K562 (cell line): ENCODE data around the gene BNIP3. TPM values are rescaled to one million over a fixed set of nuclear protein-coding genes. Genes with fewer than 3 reads are reported as not detected.
A peak's percentile ranks its signal among the peaks of the same experiment; 100 is the strongest.

Experiments
- ATAC-seq: fragments of 200-7000 bp; cut with Tn5 transposase; 3 replicates; pipeline ENCODE4 v1.9.1; 2020; ENCODE audit warnings: moderate library complexity
- BruUV-seq: library from RNA; stranded (reverse); fragments of 400-500 nt; replicated peaks from 2 replicates; lab custom pipeline; 2021; lab: Mats Ljungman, UMichigan
- CTCF ChIA-PET: fragments of 300-600 bp; formaldehyde crosslinking; extraction: SDS; loops from one replicate; lab custom pipeline; 2021; ENCODE audit warnings: low intra/inter-chr PET ratio; lab: Yijun Ruan, JAX
- POLR2A ChIA-PET: fragments of 300-600, 350-650 bp; sonication (Branson Sonifier 250); formaldehyde crosslinking; extraction: SDS; loops from one replicate; lab custom pipeline; 2021; ENCODE audit warnings: antibody characterized with exemption, inconsistent platforms; lab: Yijun Ruan, JAX
- DNase-seq, 4 experiments: peaks; one replicate each; pipeline versions ENCODE4 v3.0.0 to v3.0.0-alpha.2; 2011 to 2018; ENCODE audit warnings: low spot score in 3 of 4, mixed read lengths in 3 of 4; ENCODE audit errors: extremely low read depth in 1 of 4
- FAIRE-seq: peaks from 2 replicates; lab custom pipeline; 2011; peaks lifted over from hg19 to GRCh38; lab: Jason Lieb, UNC
- H2AFZ ChIP-seq: 2 replicates; pipeline ENCODE4 v1.6.0; 2011; ENCODE audit warnings: low read depth, low read length, control low read depth, inconsistent platforms
- H3K27ac ChIP-seq: fragments of 200-600 bp; 3 replicates; pipeline ENCODE4 v1.8.0; 2011; ENCODE audit warnings: low read depth, mild to moderate bottlenecking, control low read depth, inconsistent platforms, low read length, moderate library complexity, mixed read lengths; ENCODE audit errors: extremely low read depth
- H3K27me3 ChIP-seq, 2 experiments: fragments of 300-600 bp in 1 of 2; 2 replicates in 1 of 2; 3 replicates in 1 of 2; pipeline versions ENCODE4 v1.6.0 to v1.8.0; 2011; ENCODE audit warnings: inconsistent platforms in 2 of 2, low read length in 2 of 2, mild to moderate bottlenecking in 1 of 2, mixed read lengths in 1 of 2, moderate library complexity in 1 of 2; ENCODE audit not compliant: control insufficient read depth in 2 of 2, insufficient read depth in 2 of 2
- H3K36me3 ChIP-seq: fragments of 300-600 bp; 3 replicates; pipeline ENCODE4 v1.8.0; 2011; ENCODE audit warnings: mild to moderate bottlenecking, low read length, inconsistent platforms; ENCODE audit not compliant: control insufficient read depth, insufficient read depth
- H3K4me1 ChIP-seq, 2 experiments: fragments of 200-600 bp in 1 of 2; replicated peaks in 1 of 2; 2 replicates in 1 of 2; 3 replicates in 1 of 2; pipeline versions ENCODE4 v1.5.1 to v1.8.0; 2011; ENCODE audit warnings: inconsistent platforms in 2 of 2, low read length in 2 of 2, mild to moderate bottlenecking in 1 of 2, mixed read lengths in 1 of 2, moderate library complexity in 1 of 2; ENCODE audit not compliant: control insufficient read depth in 2 of 2, insufficient read depth in 2 of 2
- H3K4me2 ChIP-seq: 2 replicates; pipeline ENCODE4 v1.6.1; 2011; ENCODE audit warnings: low read length, control low read depth, inconsistent platforms, mixed read lengths; ENCODE audit not compliant: insufficient read depth
- H3K4me3 ChIP-seq: fragments of 200-600 bp; sonication (generic), shearing (Covaris generic); 2 replicates; pipeline ENCODE4 v1.5.1; 2016; ENCODE audit warnings: control low read depth, inconsistent platforms
- H3K79me2 ChIP-seq: fragments of 200-600 bp; 3 replicates; pipeline ENCODE4 v1.8.0; 2011; ENCODE audit warnings: low read length, inconsistent platforms; ENCODE audit not compliant: control insufficient read depth, insufficient read depth
- H3K9ac ChIP-seq, 2 experiments: 2 replicates each; pipeline versions ENCODE4 v1.6.0 to v1.6.1; 2011; ENCODE audit warnings: low read depth in 2 of 2, low read length in 2 of 2, control low read depth in 1 of 2, inconsistent platforms in 1 of 2, mild to moderate bottlenecking in 1 of 2, mixed read lengths in 1 of 2; ENCODE audit not compliant: insufficient read depth in 1 of 2
- H3K9me1 ChIP-seq: one replicate; pipeline ENCODE4 v1.6.0; 2011; ENCODE audit warnings: inconsistent platforms, mild to moderate bottlenecking, low read length, moderate library complexity; ENCODE audit not compliant: control insufficient read depth, insufficient read depth
- H3K9me3 ChIP-seq: replicated peaks from 2 replicates; pipeline ENCODE4 v1.5.1; 2011; ENCODE audit warnings: low read depth, low read length, inconsistent platforms; ENCODE audit not compliant: control insufficient read depth, insufficient read depth
- H4K20me1 ChIP-seq: replicated peaks from 2 replicates; pipeline ENCODE4 v1.6.1; 2011; ENCODE audit warnings: low read length, inconsistent platforms, mixed read lengths; ENCODE audit not compliant: control insufficient read depth, insufficient read depth
- HMGN3 ChIP-seq: IDR thresholded peaks from 2 replicates; pipeline ENCODE4 v1.6.1; 2011; ENCODE audit warnings: borderline replicate concordance, low read depth, mild to moderate bottlenecking, mixed read lengths, low read length; ENCODE audit not compliant: insufficient read length; ENCODE audit errors: extremely low read depth
- MCM5 ChIP-seq: fragments of 450-650 bp; IDR thresholded peaks from 2 replicates; pipeline ENCODE4 v1.6.1; 2016; ENCODE audit warnings: low read depth
- POLR2G ChIP-seq: fragments of 200-400 bp; formaldehyde crosslinking; IDR thresholded peaks from 2 replicates; pipeline ENCODE4 v1.6.1; 2017; ENCODE audit warnings: low read depth, mild to moderate bottlenecking, antibody characterized with exemption, low read length, moderate library complexity
- RCOR1 ChIP-seq, 2 experiments: IDR thresholded peaks; 2 replicates each; pipeline ENCODE4 v1.6.1; 2012; ENCODE audit warnings: low read depth in 2 of 2, low read length in 2 of 2, borderline replicate concordance in 1 of 2, improper control_type of control experiment in 1 of 2
- TCF3 ChIP-seq: sonication (generic); formaldehyde crosslinking; IDR thresholded peaks from 2 replicates; pipeline ENCODE4 v1.4.0; 2020; ENCODE audit warnings: mild to moderate bottlenecking, missing genetic modification reagents
- WGBS: fragments of 100-300 bp; shearing (Covaris generic); methylation state at CpG from one replicate; pipeline ENCODE4 v1.1.6; 2016; ENCODE audit warnings: low coverage, mixed read lengths; ENCODE audit not compliant: insufficient coverage; ENCODE audit errors: missing lambda C conversion rate; 5-methylcytosine and 5-hydroxymethylcytosine counted together
- in situ Hi-C: fragments of 300-500 bp; cut with MboI; formaldehyde crosslinking; loops from 4 replicates; pipeline ENCODE4 v1.15.0; 2018; ENCODE audit warnings: inconsistent platforms, mixed read lengths
- intact Hi-C: fragments of 100-400 bp; cut with micrococcal nuclease; formaldehyde crosslinking; loops from 2 replicates; pipeline ENCODE4 v1.14.2; 2022
- polyA plus RNA-seq, 8 experiments: library from polyadenylated mRNA; depleted of rRNA in 4 of 8; stranded (reverse) in 5 of 8; unstranded in 3 of 8; fragments of >200 nt; fragmentation: Nextera tagmentation in 2 of 8; fragmentation: Illumina TruSeq in 1 of 8; extraction: Ambion mirVana in 2 of 8; extraction: Trizol in 1 of 8; gene quantifications; 2 replicates each; pipeline versions ENCODE4 v1.2.1 to v1.2.3, GENCODE V29; 2011 to 2014; ENCODE audit warnings: inconsistent platforms in 1 of 8, missing spikeins in 1 of 8
- total RNA-seq, 7 experiments: library from RNA; depleted of rRNA in 6 of 7; stranded (reverse); fragments of >200 nt in 6 of 7; fragmentation: Illumina TruSeq in 2 of 7; extraction: Trizol in 2 of 7; gene quantifications; 2 replicates each; pipeline versions ENCODE4 v1.2.1 to v1.2.3, GENCODE V29; 2011 to 2021; ENCODE audit warnings: low replicate concordance in 1 of 7
- TF ChIP-seq, protein P1 (sequence below): fragments of 450-650 bp; formaldehyde crosslinking; IDR thresholded peaks from 2 replicates; pipeline ENCODE4 v1.4.0; 2020; ENCODE audit warnings: mild to moderate bottlenecking, moderate library complexity
- TF ChIP-seq, protein P2 (sequence below): fragments of 250-450 bp; sonication (Bioruptor Pico); IDR thresholded peaks from 2 replicates; pipeline ENCODE4 v1.4.0; 2020; ENCODE audit warnings: borderline replicate concordance

BNIP3 gene
- total and polyA plus RNA-seq, 9 of the 15 experiments (the other 6 are each of a cell fraction or from before 2014, with no cell fraction given): 9.2 to 119 (median 42.2) TPM

DNA sequence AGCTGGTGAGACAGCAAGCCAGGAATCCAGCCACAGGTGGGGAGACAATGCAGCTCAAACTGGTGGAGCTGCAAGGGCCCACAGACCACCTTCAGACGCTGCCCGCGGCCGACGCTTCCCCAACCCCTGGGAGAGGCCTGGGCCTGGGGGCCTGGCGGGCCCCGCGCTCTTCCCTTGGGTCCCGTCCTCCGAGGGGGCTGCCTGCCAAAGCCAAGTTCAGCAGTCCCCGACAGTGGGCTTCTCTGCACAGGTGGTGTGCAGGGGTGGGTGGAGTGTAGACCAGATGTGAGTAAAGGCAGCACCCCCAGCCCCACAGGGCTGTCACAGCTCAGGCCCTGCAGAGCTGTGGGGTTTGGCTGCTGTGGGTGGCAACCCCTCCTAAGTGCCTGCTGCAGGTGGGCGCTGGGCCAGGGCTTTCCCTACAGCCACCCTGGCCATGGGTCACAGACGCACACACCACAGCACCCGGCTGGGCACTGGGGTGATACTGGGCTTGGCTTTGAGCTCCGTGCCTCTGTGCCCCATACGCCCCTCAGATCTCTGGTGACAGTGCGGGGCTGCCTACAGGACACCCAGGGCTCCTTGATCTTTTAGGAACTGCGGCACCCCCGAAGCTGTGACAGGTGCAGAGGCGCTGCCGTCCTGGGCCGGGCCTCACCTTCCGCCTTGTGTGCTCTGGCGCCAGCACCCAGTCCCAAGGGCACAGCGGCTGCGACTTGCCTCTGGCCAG lies 20.5 kb downstream of the BNIP3 start:
- in situ Hi-C loops: no loop called here
- no peak for ATAC-seq
- POLR2A ChIA-PET: no interaction called here

DNA sequence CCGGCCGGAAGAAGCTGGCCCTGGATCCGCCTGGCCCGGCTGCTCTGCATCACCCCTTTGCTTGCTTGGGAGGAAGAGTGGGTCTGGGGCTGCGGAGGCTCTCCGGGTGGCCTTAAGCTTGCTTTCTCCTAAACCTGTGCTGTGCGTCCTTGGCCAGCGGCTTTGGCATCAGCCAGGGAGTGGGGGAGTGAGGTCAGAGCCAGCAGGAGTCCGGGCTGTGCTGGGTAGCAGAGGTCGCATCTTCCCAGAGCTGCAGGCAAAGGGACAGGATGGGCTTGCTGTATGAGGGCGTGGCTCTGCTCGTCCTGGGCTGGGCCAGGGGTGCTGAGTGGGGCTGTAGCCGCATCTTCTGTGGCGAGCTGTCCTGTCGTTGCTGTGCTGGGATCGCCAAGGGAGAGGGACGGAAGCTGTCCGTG lies 21.1 kb downstream of the BNIP3 start:
- intact Hi-C loops: no loop called here
- WGBS: 94% methylated on average over 9 of the region's 18 CpGs
- no TSS peak for BruUV-seq

More for the DNA sequence above, 20.5 kb downstream of the BNIP3 start:
- H3K27ac ChIP-seq: no peak overlapping the region
- no peak overlapping the region for H3K9ac ChIP-seq
- H3K9me3 ChIP-seq: no peaks in the 10 kb centered on the region
- 95% methylated on average over 12 of the region's 26 CpGs for WGBS
- H3K9me1 ChIP-seq: no peaks in the 10 kb centered on the region
- TF ChIP-seq POLR2G (peak; percentile 58), TCF3 (CRISPR knock-in tag) (no peak)
- H4K20me1 ChIP-seq: peaks cover 4% of the 10 kb centered on the region; the same call in 1 of the 2 replicates
- intact Hi-C loops: no loop called here
- DNase-seq (no peak), FAIRE-seq (no peak)
- peaks cover 18% of the 10 kb centered on the region; the same call in 1 of the 3 replicates for H3K36me3 ChIP-seq
- no TSS peak for BruUV-seq
- no peak overlapping the region for H2AFZ ChIP-seq
- peaks cover 9 to 32% of the 10 kb centered on the region in 2 experiments for H3K4me1 ChIP-seq
- no peak overlapping the region for H3K4me3 ChIP-seq
- CTCF ChIA-PET: no interaction called here
- H3K27me3 ChIP-seq: no peaks in the 10 kb centered on the region
- H3K4me2 ChIP-seq: no peak overlapping the region
- no peaks in the 10 kb centered on the region; the same call in 2 of the 3 replicates for H3K79me2 ChIP-seq

More for the DNA sequence above, 21.1 kb downstream of the BNIP3 start:
- Histone ChIP-seq H3K36me3 (peaks cover 23% of the 10 kb centered on the region; the same call in 2 of the 3 replicates), H3K4me1 (peaks cover 9 to 32% of the 10 kb centered on the region in 2 experiments), H4K20me1 (peaks cover 4% of the 10 kb centered on the region; the same call in 1 of the 2 replicates), H3K9ac (no peak overlapping the region), H3K9me3 (no peaks in the 10 kb centered on the region), H3K9me1 (no peaks in the 10 kb centered on the region), H2AFZ (no peak overlapping the region), H3K4me2 (no peak overlapping the region), H3K27ac (no peak overlapping the region), H3K79me2 (no peaks in the 10 kb centered on the region; the same call in 2 of the 3 replicates), H3K27me3 (no peaks in the 10 kb centered on the region), H3K4me3 (no peak overlapping the region)
- DNase-seq (no peak), FAIRE-seq (no peak), ATAC-seq (peak; percentile 36)
- CTCF ChIA-PET: no interaction called here
- POLR2A ChIA-PET: interaction anchor here (0.6 kb wide), 1 partner anchor 17 kb away, joined by 3 read pairs; no protein-coding TSS in a partner anchor
- in situ Hi-C loops: no loop called here
- TF ChIP-seq HMGN3 (peak; percentile 33), MCM5 (no peak), RCOR1 (IDR thresholded peaks at IDR 0.05; ENCODE audit: borderline replicate concordance in 1 of 2, low read depth in 2 of 2, low read length in 2 of 2) (no peak)
- TF ChIP-seq, protein P1, sequence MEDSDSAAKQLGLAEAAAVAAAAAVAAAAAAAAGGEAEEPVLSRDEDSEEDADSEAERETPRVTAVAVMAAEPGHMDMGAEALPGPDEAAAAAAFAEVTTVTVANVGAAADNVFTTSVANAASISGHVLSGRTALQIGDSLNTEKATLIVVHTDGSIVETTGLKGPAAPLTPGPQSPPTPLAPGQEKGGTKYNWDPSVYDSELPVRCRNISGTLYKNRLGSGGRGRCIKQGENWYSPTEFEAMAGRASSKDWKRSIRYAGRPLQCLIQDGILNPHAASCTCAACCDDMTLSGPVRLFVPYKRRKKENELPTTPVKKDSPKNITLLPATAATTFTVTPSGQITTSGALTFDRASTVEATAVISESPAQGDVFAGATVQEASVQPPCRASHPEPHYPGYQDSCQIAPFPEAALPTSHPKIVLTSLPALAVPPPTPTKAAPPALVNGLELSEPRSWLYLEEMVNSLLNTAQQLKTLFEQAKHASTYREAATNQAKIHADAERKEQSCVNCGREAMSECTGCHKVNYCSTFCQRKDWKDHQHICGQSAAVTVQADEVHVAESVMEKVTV (CRISPR knock-in tag): no peak
- TF ChIP-seq, protein P2, sequence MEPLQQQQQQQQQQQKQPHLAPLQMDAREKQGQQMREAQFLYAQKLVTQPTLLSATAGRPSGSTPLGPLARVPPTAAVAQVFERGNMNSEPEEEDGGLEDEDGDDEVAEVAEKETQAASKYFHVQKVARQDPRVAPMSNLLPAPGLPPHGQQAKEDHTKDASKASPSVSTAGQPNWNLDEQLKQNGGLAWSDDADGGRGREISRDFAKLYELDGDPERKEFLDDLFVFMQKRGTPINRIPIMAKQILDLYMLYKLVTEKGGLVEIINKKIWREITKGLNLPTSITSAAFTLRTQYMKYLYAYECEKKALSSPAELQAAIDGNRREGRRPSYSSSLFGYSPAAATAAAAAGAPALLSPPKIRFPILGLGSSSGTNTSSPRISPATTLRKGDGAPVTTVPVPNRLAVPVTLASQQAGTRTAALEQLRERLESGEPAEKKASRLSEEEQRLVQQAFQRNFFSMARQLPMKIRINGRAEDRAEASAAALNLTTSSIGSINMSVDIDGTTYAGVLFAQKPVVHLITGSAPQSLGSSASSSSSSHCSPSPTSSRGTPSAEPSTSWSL (CRISPR knock-in tag): no peak
